Transverse colon (tissue), 4 donors: ENCODE results near the gene NUP93. TPM values are rescaled to one million over a fixed set of nuclear protein-coding genes. Genes with fewer than 3 reads are reported as not detected.

ENCODE experiments used
- DNase-seq: peaks from one replicate; pipeline ENCODE4 v3.0.0-alpha.2; 2019
- H3K27ac ChIP-seq, 4 donors: fragments of 200-600 bp; sonication (generic); 2 replicates each; pipeline ENCODE4 v1.5.1; 2016 to 2018; ENCODE audit warnings: inconsistent platforms in 4 of 4
- H3K27me3 ChIP-seq: fragments of 200-600 bp; sonication (generic); 2 replicates; pipeline ENCODE4 v1.5.1; 2017; ENCODE audit warnings: inconsistent platforms
- H3K36me3 ChIP-seq, 4 donors: fragments of 200-600 bp; sonication (generic); 2 replicates each; pipeline ENCODE4 v1.5.1; 2017 to 2019; ENCODE audit warnings: inconsistent platforms in 4 of 4
- H3K4me1 ChIP-seq, 4 donors: fragments of 200-600 bp; sonication (generic); 2 replicates each; pipeline ENCODE4 v1.5.1; 2017 to 2020; ENCODE audit warnings: inconsistent platforms in 4 of 4
- H3K4me3 ChIP-seq, 4 donors: fragments of 200-600 bp; sonication (generic); 1 replicate in 1 of 4; 2 replicates in 3 of 4; pipeline versions ENCODE4 v1.5.1 to v1.6.1; 2017 to 2019; ENCODE audit warnings: inconsistent platforms in 4 of 4
- H3K9me3 ChIP-seq, 2 donors: fragments of 200-600 bp; sonication (generic); 2 replicates each; pipeline ENCODE4 v1.5.1; 2017 to 2019; ENCODE audit warnings: inconsistent platforms in 2 of 2
- CTCF ChIP-seq, 5 experiments: fragments of 200-600 bp in 3 of 5; fragments of 450-650 bp in 2 of 5; sonication (generic) in 3 of 5; IDR thresholded peaks; 1 replicate in 2 of 5; 2 replicates in 3 of 5; pipeline ENCODE4 v1.5.1; 2016 to 2017; ENCODE audit warnings: antibody characterized with exemption in 5 of 5, inconsistent platforms in 3 of 5, mild to moderate bottlenecking in 2 of 5, moderate library complexity in 1 of 5
- EP300 ChIP-seq: sonication (generic); formaldehyde crosslinking; IDR thresholded peaks from one replicate; pipeline ENCODE4 v1.6.1; 2017; ENCODE audit warnings: antibody characterized with exemption, low read depth
- POLR2A ChIP-seq: fragments of 450-650 bp; IDR thresholded peaks from one replicate; pipeline ENCODE4 v1.6.1; 2016; ENCODE audit warnings: antibody characterized with exemption, mild to moderate bottlenecking, moderate library complexity
- POLR2AphosphoS5 ChIP-seq, 3 donors: sonication (generic); formaldehyde crosslinking; IDR thresholded peaks; one replicate each; pipeline ENCODE4 v1.6.1; 2016; ENCODE audit warnings: antibody characterized with exemption in 3 of 3
- WGBS, 2 donors: methylation state at CpG; one replicate each; pipeline ENCODE4 v1.1.5; 2018; ENCODE audit warnings: low coverage in 1 of 2; 5-methylcytosine and 5-hydroxymethylcytosine counted together
- in situ Hi-C, 4 donors: fragments of 200-750 bp; cut with MboI; loops; one replicate each; pipeline versions ENCODE4 v1.15.0 to v1.15.1; 2017; ENCODE audit warnings: low sequenced_read_pairs in 3 of 4, low pct_ligation_motif_present in 1 of 4, low pct_unique_long_range_greater_than_20kb in 1 of 4
- intact Hi-C: fragments of 100-400 bp; cut with DNase I; formaldehyde crosslinking; loops from one replicate; pipeline ENCODE4 v1.15.1; 2023; ENCODE audit warnings: low total_unique reads
- total RNA-seq, 4 donors: library from RNA; depleted of rRNA; stranded (reverse); fragments of >200 nt; gene quantifications; one replicate each; pipeline ENCODE4 v1.1.0, GENCODE V29; 2016

Gene NUP93
- total RNA-seq, 4 donors from 2014 or later, result 8.6 to 42.4 (median 20.6) TPM

GRCh38 chr16:56841659-56842058 is 111.7 kb downstream of the NUP93 start:
- H3K36me3 ChIP-seq, result peaks cover 0 to 13% (median 6%) of the 10 kb centered on the region in 4 donors
- no peak for DNase-seq
- H3K4me1 ChIP-seq, result no peaks in the 10 kb centered on the region
- in situ Hi-C loops (no loop called here), intact Hi-C loops (no loop called here)
- H3K9me3 ChIP-seq, result no peaks in the 10 kb centered on the region
- no peak overlapping the region for H3K4me3 ChIP-seq
- no peaks in the 10 kb centered on the region for H3K27me3 ChIP-seq
- no peak overlapping the region for H3K27ac ChIP-seq
- TF ChIP-seq POLR2A (no peak), POLR2AphosphoS5 (IDR thresholded peaks at IDR 0.05) (no peak), CTCF (IDR thresholded peaks at IDR 0.05) (no peak), EP300 (no peak)
- WGBS, 2 donors, result 93 to 96% methylated on average over 10 of the region's 10 CpGs

GRCh38 chr16:56842133-56842532 is 112.2 kb downstream of the NUP93 start:
- Histone ChIP-seq H3K36me3 (peaks cover 0 to 13% (median 6%) of the 10 kb centered on the region in 4 donors), H3K9me3 (no peaks in the 10 kb centered on the region), H3K27ac (no peak overlapping the region), H3K27me3 (no peaks in the 10 kb centered on the region), H3K4me1 (no peaks in the 10 kb centered on the region), H3K4me3 (no peak overlapping the region)
- DNase-seq, result no peak
- TF ChIP-seq POLR2AphosphoS5 (IDR thresholded peaks at IDR 0.05) (no peak), POLR2A (no peak), CTCF (IDR thresholded peaks at IDR 0.05) (no peak), EP300 (no peak)
- intact Hi-C loops (no loop called here), in situ Hi-C loops (no loop called here)

- Histone ChIP-seq H3K27ac (no peak overlapping the region), H3K4me3 (no peak overlapping the region), H3K36me3 (peaks cover 0 to 13% (median 4%) of the 10 kb centered on the region in 4 donors), H3K4me1 (no peaks in the 10 kb centered on the region), H3K9me3 (no peaks in the 10 kb centered on the region), H3K27me3 (no peaks in the 10 kb centered on the region)
- intact Hi-C loops (no loop called here), in situ Hi-C loops (no loop called here)
- WGBS, 2 donors, result 95 to 97% methylated on average over 6 of the region's 6 CpGs
- no peak for DNase-seq
- TF ChIP-seq POLR2AphosphoS5 (IDR thresholded peaks at IDR 0.05) (no peak), POLR2A (no peak), EP300 (no peak), CTCF (IDR thresholded peaks at IDR 0.05) (no peak)
These were observed 114.1 kb downstream of the NUP93 start for GRCh38 chr16:56844056-56844455.

GRCh38 chr16:56847173-56847910 is 117.4 kb downstream of the NUP93 start:
- in situ Hi-C loops (no loop called here), intact Hi-C loops (no loop called here)
- no peak for DNase-seq
- H3K4me3 ChIP-seq, result no peak overlapping the region
- WGBS, 2 donors, result 62 to 68% methylated on average over 3 to 9 of the region's 9 CpGs
- no peaks in the 10 kb centered on the region for H3K9me3 ChIP-seq
- no peaks in the 10 kb centered on the region for H3K27me3 ChIP-seq
- no peak for TF ChIP-seq EP300
- TF ChIP-seq CTCF (IDR thresholded peaks at IDR 0.05), result no peak
- TF ChIP-seq POLR2AphosphoS5 (IDR thresholded peaks at IDR 0.05), result no peak
- no peak for TF ChIP-seq POLR2A
- H3K4me1 ChIP-seq, result peaks cover 0 to 3% (median 0%) of the 10 kb centered on the region in 4 donors
- peak overlapping the region in 1 of 4 donors; percentile 24 for H3K27ac ChIP-seq
- peaks cover 0 to 8% (median 3%) of the 10 kb centered on the region in 4 donors for H3K36me3 ChIP-seq
